PFSK-1 (cell line): Measurements from ENCODE around the gene ZNF37A.

Experiments
- FOXP2 ChIP-seq: optimal IDR thresholded peaks from 2 replicates; pipeline ENCODE3; 2011; ENCODE audit warnings: borderline replicate concordance, control low read depth, inconsistent platforms; ENCODE audit not compliant: insufficient read depth; ENCODE audit errors: extremely low read length, extremely low read depth
- POLR2AphosphoS5 ChIP-seq: IDR thresholded peaks from 2 replicates; pipeline ENCODE4 v1.6.1; 2012; ENCODE audit warnings: low read depth, mild to moderate bottlenecking, control low read depth, low read length, moderate library complexity
- REST ChIP-seq, 2 experiments: IDR thresholded peaks; 2 replicates each; pipeline versions ENCODE4 v1.6.1 to v1.8.0; 2011 to 2012; ENCODE audit warnings: low read depth in 2 of 2, low read length in 2 of 2, control low read depth in 1 of 2, inconsistent platforms in 1 of 2, mild to moderate bottlenecking in 1 of 2, moderate library complexity in 1 of 2; ENCODE audit not compliant: insufficient read depth in 1 of 2
- SIN3A ChIP-seq: IDR thresholded peaks from 2 replicates; pipeline ENCODE4 v1.6.1; 2012; ENCODE audit warnings: mild to moderate bottlenecking, low read length, moderate library complexity, borderline replicate concordance; ENCODE audit not compliant: insufficient read depth
- TAF1 ChIP-seq: IDR thresholded peaks from 2 replicates; pipeline ENCODE4 v1.6.1; 2012; ENCODE audit warnings: low read length, control low read depth, borderline replicate concordance; ENCODE audit not compliant: insufficient read depth

The ZNF37A gene

DNA sequence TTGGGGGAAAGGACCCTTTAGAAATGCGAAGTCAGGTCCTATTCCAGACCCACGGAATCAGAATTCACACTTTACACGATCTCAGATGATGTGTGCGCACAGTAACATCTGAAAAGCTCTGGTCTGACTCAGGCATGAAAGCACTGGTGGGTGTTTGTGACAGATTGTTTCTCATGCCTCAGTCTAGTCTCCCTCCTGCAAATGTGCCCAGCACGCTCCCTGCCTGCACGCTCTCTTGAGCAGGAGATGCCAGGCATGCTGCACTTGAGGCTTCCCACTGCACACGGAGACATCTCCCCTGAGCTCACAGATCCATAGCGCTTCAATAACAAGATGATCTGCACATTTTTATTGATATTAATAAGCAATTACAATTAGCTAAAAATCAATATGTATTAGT lies 23.6 kb upstream of the ZNF37A start:
- TF ChIP-seq POLR2AphosphoS5 (no peak), FOXP2 (no peak), SIN3A (no peak), REST (IDR thresholded peaks at IDR 0.05; ENCODE audit: insufficient read depth in 1 of 2, low read depth in 2 of 2, low read length in 2 of 2) (no peak), TAF1 (no peak)

GRCh38 chr10:38072552-38072951 lies 21.6 kb upstream of the ZNF37A start:
- TF ChIP-seq FOXP2 (no peak), REST (IDR thresholded peaks at IDR 0.05; ENCODE audit: insufficient read depth in 1 of 2, low read depth in 2 of 2, low read length in 2 of 2) (no peak), SIN3A (no peak), POLR2AphosphoS5 (no peak), TAF1 (no peak)

GRCh38 chr10:38076687-38077086 lies 17.4 kb upstream of the ZNF37A start:
- TF ChIP-seq TAF1 (no peak), FOXP2 (no peak), REST (IDR thresholded peaks at IDR 0.05; ENCODE audit: insufficient read depth in 1 of 2, low read depth in 2 of 2, low read length in 2 of 2) (no peak), SIN3A (no peak), POLR2AphosphoS5 (no peak)

GRCh38 chr10:38093816-38094157 lies 350 bp upstream of the ZNF37A start:
- TF ChIP-seq POLR2AphosphoS5 (no peak), FOXP2 (no peak), TAF1 (no peak), REST (IDR thresholded peaks at IDR 0.05; ENCODE audit: insufficient read depth in 1 of 2, low read depth in 2 of 2, low read length in 2 of 2) (no peak), SIN3A (no peak)
